H1 (cell line): ENCODE measurements around the gene ENOPH1. TPM values are rescaled to one million over a fixed set of nuclear protein-coding genes. Genes with fewer than 3 reads are reported as not detected.

Experiments
- CTCF ChIA-PET: fragments of 300-600 bp; sonication (Branson Sonifier 250); formaldehyde crosslinking; loops from one replicate; lab custom pipeline; 2021; ENCODE audit not compliant: partially characterized antibody; lab: Charles Lee
- POLR2A ChIA-PET: fragments of 300-600 bp; sonication (Branson Sonifier 250); formaldehyde crosslinking; loops from one replicate; lab custom pipeline; 2021; ENCODE audit warnings: inconsistent platforms; ENCODE audit not compliant: partially characterized antibody; lab: Charles Lee
- DNase-seq, 2 experiments: peaks; one replicate each; pipeline versions ENCODE4 v3.0.0 to v3.0.0-alpha.2; 2010 to 2022; ENCODE audit warnings: low spot score in 2 of 2, low read depth in 1 of 2, mixed read lengths in 1 of 2
- FAIRE-seq: peaks from 2 replicates; lab custom pipeline; 2011; peaks lifted over from hg19 to GRCh38; lab: Jason Lieb, UNC
- H2AFZ ChIP-seq: 2 replicates; pipeline ENCODE4 v1.8.1; 2012; ENCODE audit warnings: low read length, inconsistent platforms
- H2AK5ac ChIP-seq: 2 replicates; pipeline ENCODE4 v1.6.1; 2013; ENCODE audit warnings: low read depth, low read length
- H2BK120ac ChIP-seq: replicated peaks from 2 replicates; pipeline ENCODE3; 2013; ENCODE audit warnings: low read depth, low read length, inconsistent platforms
- H2BK12ac ChIP-seq: 2 replicates; pipeline ENCODE4 v1.6.1; 2013; ENCODE audit warnings: low read depth, low read length
- H2BK15ac ChIP-seq: 2 replicates; pipeline ENCODE4 v1.6.1; 2013; ENCODE audit warnings: low read length
- H2BK20ac ChIP-seq: 2 replicates; pipeline ENCODE4 v1.6.1; 2013; ENCODE audit warnings: low read length
- H2BK5ac ChIP-seq: 2 replicates; pipeline ENCODE4 v1.6.1; 2013; ENCODE audit warnings: low read depth, low read length
- H3K14ac ChIP-seq: 2 replicates; pipeline ENCODE4 v1.6.1; 2013; ENCODE audit warnings: inconsistent platforms; ENCODE audit not compliant: insufficient read length
- H3K18ac ChIP-seq: 2 replicates; pipeline ENCODE4 v1.6.1; 2013; ENCODE audit warnings: low read length; ENCODE audit errors: extremely low read depth
- H3K23ac ChIP-seq: 2 replicates; pipeline ENCODE4 v1.6.1; 2013; ENCODE audit warnings: inconsistent platforms; ENCODE audit not compliant: insufficient read length
- H3K23me2 ChIP-seq: 2 replicates; pipeline ENCODE4 v1.6.1; 2013; ENCODE audit warnings: low read depth, low read length
- H3K27ac ChIP-seq: 2 replicates; pipeline ENCODE4 v1.6.1; 2011; ENCODE audit warnings: low read depth, low read length, inconsistent platforms
- H3K27me3 ChIP-seq, 4 experiments: replicated peaks in 1 of 4; 1 replicate in 1 of 4; 2 replicates in 3 of 4; pipeline versions ENCODE4 v1.6.1 to v1.8.1; 2011 to 2013; ENCODE audit warnings: low read length in 3 of 4, mild to moderate bottlenecking in 3 of 4, inconsistent platforms in 2 of 4, mixed read lengths in 2 of 4, moderate library complexity in 1 of 4; ENCODE audit not compliant: control insufficient read depth in 3 of 4, insufficient read depth in 3 of 4; ENCODE audit errors: extremely low read depth in 1 of 4
- H3K36me3 ChIP-seq, 4 experiments: 2 replicates each; pipeline versions ENCODE4 v1.6.1 to v1.8.1; 2011 to 2013; ENCODE audit warnings: mild to moderate bottlenecking in 4 of 4, low read length in 3 of 4, moderate library complexity in 2 of 4, control low read depth in 1 of 4, inconsistent platforms in 1 of 4; ENCODE audit not compliant: insufficient read depth in 4 of 4, control insufficient read depth in 2 of 4
- H3K4ac ChIP-seq: replicated peaks from 2 replicates; pipeline ENCODE3; 2013; ENCODE audit warnings: low read length, low read depth, mixed read lengths, inconsistent platforms; ENCODE audit not compliant: insufficient read length
- H3K4me1 ChIP-seq, 4 experiments: replicated peaks in 1 of 4; 1 replicate in 1 of 4; 2 replicates in 3 of 4; pipeline versions ENCODE4 v1.6.1 to v1.8.1; 2011 to 2013; ENCODE audit warnings: low read length in 3 of 4, inconsistent platforms in 2 of 4, mixed read lengths in 1 of 4; ENCODE audit not compliant: insufficient read depth in 4 of 4, control insufficient read depth in 3 of 4
- H3K4me2 ChIP-seq, 2 experiments: 2 replicates each; pipeline versions ENCODE4 v1.6.1 to v1.8.1; 2011 to 2013; ENCODE audit warnings: low read depth in 2 of 2, low read length in 2 of 2, control low read depth in 1 of 2, inconsistent platforms in 1 of 2, mild to moderate bottlenecking in 1 of 2; ENCODE audit not compliant: insufficient read depth in 1 of 2
- H3K4me3 ChIP-seq, 4 experiments: fragments of 200-600, 300-600 bp in 1 of 4; sonication (generic), shearing (Covaris generic), sonication (Bioruptor Twin) in 1 of 4; 2 replicates each; pipeline versions ENCODE4 v1.5.1 to v1.8.1; 2011 to 2016; ENCODE audit warnings: low read length in 4 of 4, low read depth in 3 of 4, control low read depth in 2 of 4, inconsistent platforms in 2 of 4, mild to moderate bottlenecking in 2 of 4, mixed read lengths in 1 of 4, moderate library complexity in 1 of 4; ENCODE audit not compliant: insufficient read depth in 2 of 4; ENCODE audit errors: extremely low read depth in 1 of 4
- H3K56ac ChIP-seq: replicated peaks from 2 replicates; pipeline ENCODE3; 2013; ENCODE audit warnings: low read depth, mild to moderate bottlenecking, mixed read lengths, low read length, inconsistent platforms; ENCODE audit not compliant: insufficient read length
- H3K79me1 ChIP-seq: 2 replicates; pipeline ENCODE4 v1.6.1; 2013; ENCODE audit warnings: low read depth, low read length, control low read depth
- H3K79me2 ChIP-seq, 2 experiments: 2 replicates each; pipeline versions ENCODE4 v1.6.1 to v1.8.1; 2012 to 2013; ENCODE audit warnings: low read length in 2 of 2, mild to moderate bottlenecking in 2 of 2, inconsistent platforms in 1 of 2; ENCODE audit not compliant: insufficient read depth in 2 of 2, control insufficient read depth in 1 of 2
- H3K9ac ChIP-seq, 4 experiments: replicated peaks in 1 of 4; 1 replicate in 1 of 4; 2 replicates in 3 of 4; pipeline versions ENCODE4 v1.6.1 to v1.8.1; 2011 to 2013; ENCODE audit warnings: low read depth in 3 of 4, low read length in 3 of 4, control low read depth in 2 of 4, mild to moderate bottlenecking in 2 of 4, moderate library complexity in 2 of 4, inconsistent platforms in 1 of 4; ENCODE audit errors: extremely low read depth in 1 of 4
- H3K9me3 ChIP-seq, 2 experiments: 2 replicates each; pipeline versions ENCODE4 v1.6.1 to v1.8.1; 2012 to 2013; ENCODE audit warnings: mild to moderate bottlenecking in 2 of 2, moderate library complexity in 2 of 2, control low read depth in 1 of 2, inconsistent platforms in 1 of 2, low read depth in 1 of 2, low read length in 1 of 2, mixed read lengths in 1 of 2; ENCODE audit not compliant: insufficient read depth in 2 of 2
- H4K20me1 ChIP-seq, 2 experiments: replicated peaks in 1 of 2; 2 replicates each; pipeline versions ENCODE3 to v1.8.1; 2011 to 2013; ENCODE audit warnings: inconsistent platforms in 2 of 2, low read length in 2 of 2, mild to moderate bottlenecking in 1 of 2; ENCODE audit not compliant: insufficient read depth in 2 of 2, control insufficient read depth in 1 of 2
- H4K5ac ChIP-seq: 2 replicates; pipeline ENCODE4 v1.6.1; 2013; ENCODE audit warnings: low read length, low read depth, mixed read lengths, inconsistent platforms; ENCODE audit not compliant: insufficient read length
- H4K8ac ChIP-seq: 2 replicates; pipeline ENCODE4 v1.8.0; 2013; ENCODE audit warnings: mild to moderate bottlenecking, moderate library complexity, low read length, inconsistent platforms; ENCODE audit not compliant: insufficient read depth; ENCODE audit errors: extremely low read depth
- H4K91ac ChIP-seq: replicated peaks from 2 replicates; pipeline ENCODE3; 2013; ENCODE audit warnings: low read length, mixed read lengths, inconsistent platforms; ENCODE audit not compliant: insufficient read length
- BCL11A ChIP-seq, 2 experiments: IDR thresholded peaks; one replicate each; pipeline ENCODE4 v1.6.1; 2011; ENCODE audit warnings: low read depth in 2 of 2, low read length in 2 of 2, mild to moderate bottlenecking in 2 of 2
- BRCA1 ChIP-seq: IDR thresholded peaks from 2 replicates; pipeline ENCODE4 v1.6.1; 2012; ENCODE audit warnings: low read depth, low read length, improper control_type of control experiment
- CBX8 ChIP-seq: fragments of 300-800, 300-1000 bp; sonication (generic); IDR thresholded peaks from 2 replicates; pipeline ENCODE4 v1.7.1; 2016; ENCODE audit warnings: low read depth, low read length, borderline replicate concordance
- CEBPB ChIP-seq: IDR thresholded peaks from 2 replicates; pipeline ENCODE4 v1.6.1; 2012; ENCODE audit warnings: low read depth, low read length
- HDAC6 ChIP-seq: IDR thresholded peaks from one replicate; pipeline ENCODE4 v1.7.1; 2012; ENCODE audit warnings: low read depth, mild to moderate bottlenecking, inconsistent platforms, low read length, moderate library complexity
- NRF1 ChIP-seq: IDR thresholded peaks from 2 replicates; pipeline ENCODE4 v1.6.1; 2011; ENCODE audit warnings: mild to moderate bottlenecking, low read depth, low read length, improper control_type of control experiment
- SAP30 ChIP-seq: fragments of 300-600 bp; sonication (generic); IDR thresholded peaks from 2 replicates; pipeline ENCODE4 v1.7.1; 2012; ENCODE audit warnings: low read length, moderate library complexity, mild to moderate bottlenecking, inconsistent platforms; ENCODE audit not compliant: insufficient read depth, insufficient replicate concordance
- TBP ChIP-seq: IDR thresholded peaks from 2 replicates; pipeline ENCODE4 v1.6.1; 2011; ENCODE audit warnings: low read depth, low read length, improper control_type of control experiment
- YY1 ChIP-seq: IDR thresholded peaks from 2 replicates; pipeline ENCODE4 v1.6.1; 2011; ENCODE audit warnings: low read depth, mild to moderate bottlenecking, low read length
- WGBS, 2 experiments: shearing (Covaris generic) in 1 of 2; methylation state at CpG; one replicate each; pipeline versions ENCODE4 v1.1.6 to v1.1.7; 2013 to 2015; ENCODE audit warnings: low lambda C conversion rate in 2 of 2, mixed read lengths in 2 of 2, inconsistent platforms in 1 of 2, low coverage in 1 of 2, missing lambda C conversion rate in 1 of 2; ENCODE audit not compliant: insufficient replicate concordance in 2 of 2, insufficient coverage in 1 of 2, insufficient read length in 1 of 2; ENCODE audit errors: extremely low coverage in 1 of 2, missing lambda C conversion rate in 1 of 2; 5-methylcytosine and 5-hydroxymethylcytosine counted together
- polyA plus RNA-seq, 7 experiments: library from polyadenylated mRNA; depleted of rRNA in 3 of 7; stranded (reverse) in 5 of 7; unstranded in 2 of 7; fragments of >200 nt in 5 of 7; fragments of 200-250 nt in 2 of 7; gene quantifications; 1 replicate in 5 of 7; 2 replicates in 1 of 7; 4 replicates in 1 of 7; pipeline versions ENCODE4 v1.2.1 to v1.2.3, GENCODE V29; 2011 to 2013; ENCODE audit warnings: missing spikeins in 2 of 7, mixed read lengths in 2 of 7
- total RNA-seq: library from RNA; stranded (reverse); fragmentation: NEBNext Ultra II Directional; extraction: Animal tissue kit (Norgen Biotek cat#: 25700); gene quantifications from 2 replicates; pipeline ENCODE4 v1.2.1, GENCODE V29; 2021
- TF ChIP-seq, protein P1 (sequence below), 3 experiments: IDR thresholded peaks; 1 replicate in 2 of 3; 2 replicates in 1 of 3; pipeline versions ENCODE4 v1.5.1 to v1.6.1; 2011; ENCODE audit warnings: low read length in 3 of 3, mild to moderate bottlenecking in 3 of 3, inconsistent platforms in 2 of 3, low read depth in 1 of 3, moderate library complexity in 1 of 3; ENCODE audit not compliant: insufficient read depth in 1 of 3; ENCODE audit errors: control extremely low read depth in 1 of 3

Gene ENOPH1
- total and polyA plus RNA-seq, 2 of the 8 experiments (the other 6 are each of a cell fraction or from before 2014, with no cell fraction given), result 25.1 to 89.3 TPM

DNA sequence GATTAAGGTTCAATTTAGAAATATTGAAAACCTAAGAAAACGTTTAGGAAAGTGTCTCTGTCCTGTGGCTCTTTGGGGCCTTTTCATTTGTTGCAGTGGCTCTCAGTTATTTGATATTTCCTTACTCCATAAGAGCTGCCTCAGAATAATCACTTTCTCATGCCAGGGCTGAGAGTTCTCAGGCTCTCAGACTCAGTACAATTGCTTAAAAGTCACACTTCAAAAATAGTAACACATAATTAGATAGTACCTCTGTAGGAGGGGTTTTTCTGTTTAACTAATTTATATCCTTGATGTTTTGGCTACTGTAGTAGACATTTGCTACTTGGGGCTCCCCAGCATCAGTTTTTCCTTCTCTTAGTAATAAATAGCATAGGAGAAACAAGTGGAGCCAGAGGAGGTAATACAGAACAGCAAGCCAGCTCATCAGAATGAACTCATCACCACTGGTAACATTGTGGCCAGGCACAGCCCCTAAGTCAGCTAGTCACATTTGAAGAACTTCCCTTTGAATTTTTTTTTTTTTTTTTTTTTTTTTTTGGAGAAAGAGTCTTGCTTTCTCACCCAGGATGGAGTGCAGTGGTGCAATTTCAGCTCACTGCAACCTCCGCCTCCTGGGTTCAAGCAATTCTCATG, 48.6 kb upstream of the ENOPH1 start:
- no peak overlapping the region for H3K27ac ChIP-seq
- no peak overlapping the region for H2BK15ac ChIP-seq
- no peak for TF ChIP-seq HDAC6
- TF ChIP-seq, protein P1, sequence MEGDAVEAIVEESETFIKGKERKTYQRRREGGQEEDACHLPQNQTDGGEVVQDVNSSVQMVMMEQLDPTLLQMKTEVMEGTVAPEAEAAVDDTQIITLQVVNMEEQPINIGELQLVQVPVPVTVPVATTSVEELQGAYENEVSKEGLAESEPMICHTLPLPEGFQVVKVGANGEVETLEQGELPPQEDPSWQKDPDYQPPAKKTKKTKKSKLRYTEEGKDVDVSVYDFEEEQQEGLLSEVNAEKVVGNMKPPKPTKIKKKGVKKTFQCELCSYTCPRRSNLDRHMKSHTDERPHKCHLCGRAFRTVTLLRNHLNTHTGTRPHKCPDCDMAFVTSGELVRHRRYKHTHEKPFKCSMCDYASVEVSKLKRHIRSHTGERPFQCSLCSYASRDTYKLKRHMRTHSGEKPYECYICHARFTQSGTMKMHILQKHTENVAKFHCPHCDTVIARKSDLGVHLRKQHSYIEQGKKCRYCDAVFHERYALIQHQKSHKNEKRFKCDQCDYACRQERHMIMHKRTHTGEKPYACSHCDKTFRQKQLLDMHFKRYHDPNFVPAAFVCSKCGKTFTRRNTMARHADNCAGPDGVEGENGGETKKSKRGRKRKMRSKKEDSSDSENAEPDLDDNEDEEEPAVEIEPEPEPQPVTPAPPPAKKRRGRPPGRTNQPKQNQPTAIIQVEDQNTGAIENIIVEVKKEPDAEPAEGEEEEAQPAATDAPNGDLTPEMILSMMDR (IDR thresholded peaks at IDR 0.05; ENCODE audit: control extremely low read depth in 1 of 3, insufficient read depth in 1 of 3, low read depth in 1 of 3, low read length in 3 of 3), result no peak
- no peak for TF ChIP-seq NRF1
- no peak for TF ChIP-seq TBP
- TF ChIP-seq CEBPB, result no peak
- TF ChIP-seq CBX8, result no peak
- no peak for TF ChIP-seq YY1
- TF ChIP-seq BRCA1, result no peak
- TF ChIP-seq BCL11A (IDR thresholded peaks at IDR 0.05; ENCODE audit: low read depth in 2 of 2, low read length in 2 of 2), result no peak
- no peak for TF ChIP-seq SAP30

More for the DNA sequence above, 48.6 kb upstream of the ENOPH1 start:
- ChIA-PET POLR2A (interaction anchor here (2.7 to 13.8 kb wide), 4 partner anchors 7 to 46 kb away, joined by 12 to 152 read pairs (median 78); partner anchors contain the start of genes HNRNPD and HNRNPDL), CTCF (interaction anchor here (0.9 to 3.1 kb wide), 3 partner anchors 8 to 48 kb away, joined by 3 to 14 read pairs (median 8); partner anchors contain the start of gene HNRNPDL)
- no peak overlapping the region for H3K14ac ChIP-seq
- no peak overlapping the region for H2BK120ac ChIP-seq
- no peak overlapping the region for H3K4ac ChIP-seq
- peaks cover 4% of the 10 kb centered on the region; the same call in 1 of the 2 replicates for H3K79me1 ChIP-seq
- H3K9me3 ChIP-seq, result peaks cover 0 to 12% of the 10 kb centered on the region in 2 experiments; a peak in 1 of 4 replicates
- H3K4me3 ChIP-seq, result no peak overlapping the region
- H3K36me3 ChIP-seq, result no peaks in the 10 kb centered on the region; a peak in 2 of 8 replicates
- H2BK12ac ChIP-seq, result no peak overlapping the region
- no peak overlapping the region for H4K5ac ChIP-seq
- no peak overlapping the region for H2AK5ac ChIP-seq
- no peaks in the 10 kb centered on the region for H3K23me2 ChIP-seq
- no peak overlapping the region for H2AFZ ChIP-seq
- H2BK20ac ChIP-seq, result no peak overlapping the region
- H3K23ac ChIP-seq, result no peak overlapping the region
- peaks cover 0 to 2% of the 10 kb centered on the region in 2 experiments for H4K20me1 ChIP-seq
- H3K9ac ChIP-seq, result no peak overlapping the region
- no peaks in the 10 kb centered on the region for H3K27me3 ChIP-seq
- peaks cover 0 to 3% (median 0%) of the 10 kb centered on the region in 4 experiments; a peak in 3 of 7 replicates for H3K4me1 ChIP-seq
- H3K4me2 ChIP-seq, result no peak overlapping the region
- no peak overlapping the region for H4K91ac ChIP-seq
- H3K18ac ChIP-seq, result no peak overlapping the region
- no peak overlapping the region for H4K8ac ChIP-seq
- no peak overlapping the region for H2BK5ac ChIP-seq
- DNase-seq (no peak), FAIRE-seq (no peak)
- WGBS, 2 experiments, result 69% methylated on average over 2 of the region's 2 CpGs; no CpG with 5 or more reads in 1 of the 2 experiments
- peaks cover 0 to 15% of the 10 kb centered on the region in 2 experiments; a peak in 2 of 4 replicates for H3K79me2 ChIP-seq
- no peak overlapping the region for H3K56ac ChIP-seq
